Mesenchymal stem cell (in vitro differentiated cells and primary cell): ENCODE measurements around the gene LRP8.
A peak's percentile ranks its signal among the peaks of the same experiment; 100 is the strongest.

Source experiments
- DNase-seq: peaks from one replicate; pipeline ENCODE4 v3.0.0-alpha.2; 2013
- H2AFZ ChIP-seq: one replicate; pipeline ENCODE4 v1.6.1; 2013; ENCODE audit warnings: low read depth, mild to moderate bottlenecking, control low read depth, inconsistent platforms, low read length, moderate library complexity
- H2AK5ac ChIP-seq: 2 replicates; pipeline ENCODE4 v1.6.1; 2013; ENCODE audit warnings: low read length, moderate library complexity, mild to moderate bottlenecking, inconsistent platforms; ENCODE audit not compliant: severe bottlenecking
- H2BK120ac ChIP-seq: one replicate; pipeline ENCODE4 v1.6.1; 2013; ENCODE audit warnings: low read depth, mild to moderate bottlenecking, inconsistent platforms, low read length, moderate library complexity
- H2BK12ac ChIP-seq, 2 experiments: one replicate each; pipeline ENCODE4 v1.6.1; 2013; ENCODE audit warnings: inconsistent platforms in 2 of 2, low read length in 2 of 2, mild to moderate bottlenecking in 2 of 2, moderate library complexity in 2 of 2, control low read depth in 1 of 2
- H2BK15ac ChIP-seq: one replicate; pipeline ENCODE4 v1.6.1; 2013; ENCODE audit warnings: mild to moderate bottlenecking, low read depth, inconsistent platforms; ENCODE audit not compliant: poor library complexity, severe bottlenecking
- H2BK5ac ChIP-seq: 2 replicates; pipeline ENCODE4 v1.6.1; 2013; ENCODE audit warnings: low read depth, mild to moderate bottlenecking, low read length, control low read depth, inconsistent platforms; ENCODE audit not compliant: poor library complexity, severe bottlenecking
- H3K14ac ChIP-seq, 2 experiments: one replicate each; pipeline ENCODE4 v1.6.1; 2013; ENCODE audit warnings: inconsistent platforms in 2 of 2, low read length in 2 of 2, control low read depth in 1 of 2, mild to moderate bottlenecking in 1 of 2, moderate library complexity in 1 of 2
- H3K18ac ChIP-seq, 2 experiments: one replicate each; pipeline ENCODE4 v1.6.1; 2013; ENCODE audit warnings: inconsistent platforms in 2 of 2, low read length in 2 of 2, control low read depth in 1 of 2, low read depth in 1 of 2, mild to moderate bottlenecking in 1 of 2
- H3K23ac ChIP-seq, 2 experiments: one replicate each; pipeline ENCODE4 v1.6.1; 2013; ENCODE audit warnings: inconsistent platforms in 2 of 2, low read length in 2 of 2, mild to moderate bottlenecking in 2 of 2, moderate library complexity in 2 of 2, control low read depth in 1 of 2
- H3K27ac ChIP-seq: 2 replicates; pipeline ENCODE4 v1.5.1; 2013; ENCODE audit warnings: mild to moderate bottlenecking, moderate library complexity, low read length, control low read depth, inconsistent platforms; ENCODE audit not compliant: poor library complexity, severe bottlenecking
- H3K27me3 ChIP-seq, 2 experiments: 2 replicates each; pipeline versions ENCODE4 v1.6.1 to v1.7.0; 2013; ENCODE audit warnings: low read length in 2 of 2, mild to moderate bottlenecking in 2 of 2, moderate library complexity in 2 of 2, control low read depth in 1 of 2, inconsistent platforms in 1 of 2; ENCODE audit not compliant: control insufficient read depth in 1 of 2, insufficient read depth in 1 of 2
- H3K36me3 ChIP-seq, 2 experiments: 2 replicates each; pipeline versions ENCODE4 v1.6.1 to v1.7.0; 2013; ENCODE audit warnings: low read length in 2 of 2, control low read depth in 1 of 2, inconsistent platforms in 1 of 2, low read depth in 1 of 2, mild to moderate bottlenecking in 1 of 2; ENCODE audit not compliant: insufficient read depth in 2 of 2, control insufficient read depth in 1 of 2
- H3K4ac ChIP-seq, 2 experiments: one replicate each; pipeline ENCODE4 v1.6.1; 2013; ENCODE audit warnings: inconsistent platforms in 2 of 2, low read length in 2 of 2, mild to moderate bottlenecking in 2 of 2, moderate library complexity in 2 of 2, control low read depth in 1 of 2, low read depth in 1 of 2
- H3K4me1 ChIP-seq: 2 replicates; pipeline ENCODE4 v1.6.1; 2013; ENCODE audit warnings: low read depth, low read length, control low read depth; ENCODE audit not compliant: control insufficient read depth, insufficient read depth
- H3K4me2 ChIP-seq: 2 replicates; pipeline ENCODE4 v1.6.1; 2013; ENCODE audit warnings: low read length, mild to moderate bottlenecking, inconsistent platforms; ENCODE audit not compliant: poor library complexity, severe bottlenecking
- H3K4me3 ChIP-seq, 2 experiments: 2 replicates each; pipeline versions ENCODE4 v1.5.1 to v1.7.0; 2013; ENCODE audit warnings: low read length in 2 of 2, mild to moderate bottlenecking in 2 of 2, control low read depth in 1 of 2, low read depth in 1 of 2; ENCODE audit not compliant: insufficient read depth in 1 of 2
- H3K79me1 ChIP-seq: replicated peaks from 2 replicates; pipeline ENCODE4 v1.6.1; 2013; ENCODE audit warnings: mild to moderate bottlenecking, control low read depth, low read length, inconsistent platforms; ENCODE audit not compliant: poor library complexity, severe bottlenecking
- H3K9ac ChIP-seq: 2 replicates; pipeline ENCODE4 v1.7.0; 2013; ENCODE audit warnings: mild to moderate bottlenecking, low read length, moderate library complexity
- H3K9me3 ChIP-seq: 2 replicates; pipeline ENCODE4 v1.7.0; 2013; ENCODE audit warnings: mild to moderate bottlenecking, low read length; ENCODE audit not compliant: control insufficient read depth
- H4K8ac ChIP-seq: one replicate; pipeline ENCODE4 v1.6.1; 2013; ENCODE audit warnings: inconsistent platforms, mild to moderate bottlenecking, low read length, moderate library complexity
- H4K91ac ChIP-seq: one replicate; pipeline ENCODE4 v1.6.1; 2013; ENCODE audit warnings: mild to moderate bottlenecking, low read length, inconsistent platforms
- WGBS: methylation state at CpG from one replicate; pipeline ENCODE4 v1.1.7; 2013; ENCODE audit warnings: mixed read lengths; 5-methylcytosine and 5-hydroxymethylcytosine counted together

The LRP8 gene

DNA sequence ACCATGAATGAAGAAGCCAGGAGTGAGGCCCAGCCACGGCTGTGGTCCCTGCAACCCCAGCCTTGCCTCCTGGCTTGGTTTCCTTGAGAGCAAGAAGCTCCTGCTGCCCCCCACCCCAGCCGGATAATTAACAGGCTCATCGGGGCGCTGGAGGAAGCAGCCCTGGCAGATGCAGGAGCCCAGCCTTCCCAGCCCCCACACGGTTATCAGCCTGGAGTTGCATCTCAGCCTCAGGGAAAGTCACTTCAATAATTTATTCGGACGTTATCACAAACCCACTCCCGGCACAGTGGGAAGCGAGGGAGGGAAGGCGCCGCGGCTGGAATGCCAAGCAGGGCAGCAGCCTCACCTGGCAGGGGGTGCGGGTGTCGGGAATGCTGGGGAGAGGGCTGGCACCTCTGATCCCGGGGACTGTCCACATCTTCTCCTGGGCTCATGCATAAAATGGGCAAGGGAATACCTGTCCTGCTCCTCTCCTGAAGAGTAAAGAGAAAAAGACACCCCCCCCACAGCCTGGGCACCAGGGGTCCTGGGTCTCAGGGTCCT is 43.3 kb upstream of the LRP8 start:
- Histone ChIP-seq H3K36me3 (no peaks in the 10 kb centered on the region), H3K27ac (no peak overlapping the region), H2BK5ac (no peak overlapping the region), H3K18ac (no peak overlapping the region), H3K23ac (no peak overlapping the region), H2BK15ac (no peak overlapping the region), H2AK5ac (no peak overlapping the region), H3K9me3 (no peaks in the 10 kb centered on the region), H4K91ac (no peak overlapping the region), H2AFZ (no peak overlapping the region), H3K4me3 (no peak overlapping the region), H2BK120ac (no peak overlapping the region), H3K9ac (no peak overlapping the region), H4K8ac (no peak overlapping the region), H3K14ac (no peak overlapping the region), H3K4me1 (peaks cover 4% of the 10 kb centered on the region), H3K4ac (no peak overlapping the region), H3K27me3 (peaks cover 52 to 70% of the 10 kb centered on the region in 2 experiments), H3K4me2 (no peak overlapping the region), H2BK12ac (no peak overlapping the region), H3K79me1 (no peaks in the 10 kb centered on the region)
- 61% methylated on average over 15 of the region's 15 CpGs for WGBS
- no peak for DNase-seq

DNA sequence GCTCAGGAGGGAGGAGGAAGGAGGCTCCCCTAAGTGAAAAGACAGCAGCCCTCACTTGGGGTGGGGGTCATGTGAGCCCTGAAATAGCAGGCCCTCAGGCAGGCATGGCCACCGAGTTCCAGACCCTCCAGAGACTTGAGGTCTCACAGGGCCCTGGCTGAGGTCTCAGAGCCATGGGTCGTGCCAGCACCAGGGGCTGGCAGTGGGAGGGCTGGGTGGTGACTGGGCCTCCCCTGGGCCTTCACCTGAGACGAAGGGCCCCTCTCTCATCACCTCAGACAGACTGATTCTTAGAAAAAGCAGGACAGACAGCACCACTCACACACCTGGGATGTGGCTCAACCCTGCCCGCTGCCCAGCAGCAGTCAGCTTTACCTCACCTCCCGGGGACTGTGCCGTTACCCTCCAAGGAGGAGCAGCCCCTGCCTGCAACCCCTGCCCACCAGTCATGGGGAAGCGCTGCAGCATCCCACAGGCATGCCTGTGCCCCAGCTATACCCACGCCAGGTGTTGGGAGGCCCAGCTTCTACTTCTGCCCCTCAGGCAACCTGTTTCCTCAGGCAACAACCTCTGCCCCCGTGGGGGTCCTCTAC is 42.6 kb upstream of the LRP8 start:
- H4K8ac ChIP-seq = no peak overlapping the region
- peaks cover 4% of the 10 kb centered on the region for H3K4me1 ChIP-seq
- no peak overlapping the region for H2BK12ac ChIP-seq
- H3K23ac ChIP-seq = no peak overlapping the region
- H2AFZ ChIP-seq = no peak overlapping the region
- H3K27me3 ChIP-seq = peaks cover 52 to 65% of the 10 kb centered on the region in 2 experiments
- DNase-seq = no peak
- no peak overlapping the region for H3K9ac ChIP-seq
- no peak overlapping the region for H3K27ac ChIP-seq
- no peak overlapping the region for H3K4me2 ChIP-seq
- H2BK15ac ChIP-seq = no peak overlapping the region
- H3K36me3 ChIP-seq = no peaks in the 10 kb centered on the region
- H2AK5ac ChIP-seq = no peak overlapping the region
- H2BK5ac ChIP-seq = no peak overlapping the region
- H3K4ac ChIP-seq = no peak overlapping the region
- peak overlapping the region in 1 of 2 experiments; percentile 77 for H3K14ac ChIP-seq
- 77% methylated on average over 9 of the region's 9 CpGs for WGBS
- no peak overlapping the region for H4K91ac ChIP-seq
- no peaks in the 10 kb centered on the region for H3K79me1 ChIP-seq
- no peak overlapping the region for H3K18ac ChIP-seq
- H3K4me3 ChIP-seq = no peak overlapping the region
- no peak overlapping the region for H2BK120ac ChIP-seq
- H3K9me3 ChIP-seq = no peaks in the 10 kb centered on the region

DNA sequence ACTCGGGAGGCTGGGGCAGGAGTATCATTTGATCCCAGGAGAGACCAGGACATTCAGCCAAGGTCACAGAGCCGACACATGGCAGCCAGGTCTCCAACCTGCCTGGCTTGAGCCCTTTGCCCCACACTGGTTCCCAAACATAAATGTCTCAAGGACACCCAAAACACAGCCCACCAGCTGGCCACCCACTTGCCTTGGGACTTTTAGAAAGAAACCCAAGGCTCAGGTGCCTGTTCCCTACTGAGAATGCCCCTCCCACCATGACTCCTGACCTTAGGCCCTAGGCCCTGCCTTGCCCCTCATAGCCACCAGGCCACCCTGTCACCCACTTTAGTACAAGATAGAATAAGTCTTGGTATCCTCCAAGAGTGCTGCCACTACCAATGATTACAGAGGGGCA is 41.9 kb upstream of the LRP8 start:
- H4K91ac ChIP-seq = no peak overlapping the region
- no peak overlapping the region for H3K9ac ChIP-seq
- H4K8ac ChIP-seq = no peak overlapping the region
- H3K4ac ChIP-seq = no peak overlapping the region
- H3K14ac ChIP-seq = no peak overlapping the region
- H3K4me3 ChIP-seq = no peak overlapping the region
- H3K27ac ChIP-seq = no peak overlapping the region
- H3K36me3 ChIP-seq = no peaks in the 10 kb centered on the region
- H2BK12ac ChIP-seq = no peak overlapping the region
- no peak overlapping the region for H2BK15ac ChIP-seq
- peaks cover 4% of the 10 kb centered on the region for H3K4me1 ChIP-seq
- H2AFZ ChIP-seq = no peak overlapping the region
- H3K23ac ChIP-seq = no peak overlapping the region
- H3K27me3 ChIP-seq = peaks cover 52 to 63% of the 10 kb centered on the region in 2 experiments
- H3K79me1 ChIP-seq = no peaks in the 10 kb centered on the region
- no peak overlapping the region for H2AK5ac ChIP-seq
- no peak overlapping the region for H3K4me2 ChIP-seq
- WGBS = 84% methylated on average over 2 of the region's 2 CpGs
- no peaks in the 10 kb centered on the region for H3K9me3 ChIP-seq
- H2BK5ac ChIP-seq = no peak overlapping the region
- H2BK120ac ChIP-seq = no peak overlapping the region
- no peak for DNase-seq
- no peak overlapping the region for H3K18ac ChIP-seq

GRCh38 chr1:53369034-53369750 is 41.3 kb upstream of the LRP8 start:
- H3K23ac ChIP-seq = no peak overlapping the region
- H3K9ac ChIP-seq = no peak overlapping the region
- H2BK15ac ChIP-seq = no peak overlapping the region
- no peak overlapping the region for H4K91ac ChIP-seq
- H3K4ac ChIP-seq = no peak overlapping the region
- no peaks in the 10 kb centered on the region for H3K9me3 ChIP-seq
- H2BK120ac ChIP-seq = no peak overlapping the region
- peaks cover 4% of the 10 kb centered on the region for H3K4me1 ChIP-seq
- H2BK5ac ChIP-seq = no peak overlapping the region
- DNase-seq = no peak
- peaks cover 52 to 62% of the 10 kb centered on the region in 2 experiments for H3K27me3 ChIP-seq
- no peak overlapping the region for H3K4me3 ChIP-seq
- whole genome bisulfite sequencing = 89% methylated on average over 11 of the region's 11 CpGs
- H3K14ac ChIP-seq = no peak overlapping the region
- H3K18ac ChIP-seq = no peak overlapping the region
- H4K8ac ChIP-seq = no peak overlapping the region
- no peak overlapping the region for H2AK5ac ChIP-seq
- no peak overlapping the region for H3K4me2 ChIP-seq
- H3K79me1 ChIP-seq = no peaks in the 10 kb centered on the region
- no peak overlapping the region for H3K27ac ChIP-seq
- H2BK12ac ChIP-seq = no peak overlapping the region
- no peak overlapping the region for H2AFZ ChIP-seq
- no peaks in the 10 kb centered on the region for H3K36me3 ChIP-seq
